ENCODE measurements around the gene FOXE1. TPM values are rescaled to one million over a fixed set of nuclear protein-coding genes. Genes with fewer than 3 reads are reported as not detected.
A peak's percentile ranks its signal among the peaks of the same experiment; 100 is the strongest.

The FOXE1 gene
- total and polyA plus RNA-seq, 8 donors, result 1.9 to 8.0 TPM; not detected in 6

DNA sequence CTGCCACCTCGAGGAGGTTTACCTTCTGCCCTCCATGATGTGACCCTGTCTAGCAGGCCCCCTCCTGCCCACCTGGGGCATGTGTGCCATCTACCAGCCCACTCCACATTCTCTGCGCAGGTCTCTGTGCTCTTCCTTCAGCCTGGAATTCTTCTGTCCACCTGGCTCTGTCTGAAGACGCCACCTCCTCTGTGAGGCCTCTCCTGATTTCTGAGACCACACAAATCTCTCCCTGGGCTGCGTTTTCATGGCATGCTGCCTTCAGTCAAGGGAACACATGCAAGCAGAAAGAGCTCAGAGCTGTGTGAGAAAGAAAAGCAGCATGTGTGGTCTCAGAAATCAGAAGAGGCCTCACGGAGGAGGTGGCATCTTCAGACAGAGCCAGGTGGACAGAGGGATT is 22.1 kb downstream of the FOXE1 start:
- Histone ChIP-seq H3K36me3 (no peaks in the 10 kb centered on the region), H3K9me3 (no peaks in the 10 kb centered on the region), H3K4me3 (no peak overlapping the region), H3K27me3 (peaks cover 0 to 3% (median 0%) of the 10 kb centered on the region in 3 donors), H3K4me1 (peaks cover 0 to 6% (median 3%) of the 10 kb centered on the region in 4 donors), H3K27ac (no peak overlapping the region)
- DNase-seq, result no peak
- WGBS, 5 donors, result 75 to 88% (median 82%) methylated on average over 5 of the region's 5 CpGs
- TF ChIP-seq POLR2AphosphoS5 (IDR thresholded peaks at IDR 0.05) (no peak), POLR2A (IDR thresholded peaks at IDR 0.05) (no peak), EP300 (IDR thresholded peaks at IDR 0.05) (no peak)
- TF ChIP-seq, protein P1, sequence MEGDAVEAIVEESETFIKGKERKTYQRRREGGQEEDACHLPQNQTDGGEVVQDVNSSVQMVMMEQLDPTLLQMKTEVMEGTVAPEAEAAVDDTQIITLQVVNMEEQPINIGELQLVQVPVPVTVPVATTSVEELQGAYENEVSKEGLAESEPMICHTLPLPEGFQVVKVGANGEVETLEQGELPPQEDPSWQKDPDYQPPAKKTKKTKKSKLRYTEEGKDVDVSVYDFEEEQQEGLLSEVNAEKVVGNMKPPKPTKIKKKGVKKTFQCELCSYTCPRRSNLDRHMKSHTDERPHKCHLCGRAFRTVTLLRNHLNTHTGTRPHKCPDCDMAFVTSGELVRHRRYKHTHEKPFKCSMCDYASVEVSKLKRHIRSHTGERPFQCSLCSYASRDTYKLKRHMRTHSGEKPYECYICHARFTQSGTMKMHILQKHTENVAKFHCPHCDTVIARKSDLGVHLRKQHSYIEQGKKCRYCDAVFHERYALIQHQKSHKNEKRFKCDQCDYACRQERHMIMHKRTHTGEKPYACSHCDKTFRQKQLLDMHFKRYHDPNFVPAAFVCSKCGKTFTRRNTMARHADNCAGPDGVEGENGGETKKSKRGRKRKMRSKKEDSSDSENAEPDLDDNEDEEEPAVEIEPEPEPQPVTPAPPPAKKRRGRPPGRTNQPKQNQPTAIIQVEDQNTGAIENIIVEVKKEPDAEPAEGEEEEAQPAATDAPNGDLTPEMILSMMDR (IDR thresholded peaks at IDR 0.05), result no peak
- intact Hi-C loops (cut with DNase I; ENCODE audit: low total_unique reads), result no loop called here

DNA sequence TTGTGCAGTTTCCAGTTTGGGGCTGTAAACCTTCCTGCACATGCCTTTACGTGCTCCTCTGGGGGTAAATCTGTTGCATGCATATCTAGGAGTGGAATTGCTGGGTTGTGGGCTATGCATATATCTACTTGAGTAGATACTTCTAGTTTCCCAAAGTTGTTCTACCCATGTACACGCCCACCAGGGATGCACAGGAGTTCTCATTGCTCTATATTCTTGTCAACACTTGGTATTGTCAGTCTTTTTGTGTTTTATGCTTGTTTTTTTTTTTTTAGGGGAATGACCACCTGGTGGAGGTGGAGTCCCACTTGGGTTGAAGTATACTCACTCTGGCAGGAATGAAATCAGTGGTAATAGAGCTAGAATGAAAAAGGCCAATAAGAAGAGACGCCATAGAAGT is 23.0 kb downstream of the FOXE1 start:
- no peak overlapping the region for H3K27ac ChIP-seq
- no peaks in the 10 kb centered on the region for H3K36me3 ChIP-seq
- no peak for DNase-seq
- H3K4me1 ChIP-seq, result peaks cover 0 to 6% (median 3%) of the 10 kb centered on the region in 4 donors
- TF ChIP-seq EP300 (IDR thresholded peaks at IDR 0.05) (no peak), POLR2AphosphoS5 (IDR thresholded peaks at IDR 0.05) (no peak), POLR2A (IDR thresholded peaks at IDR 0.05) (no peak)
- TF ChIP-seq, protein P1 (IDR thresholded peaks at IDR 0.05), result no peak
- 80 to 95% (median 90%) methylated on average over 3 of the region's 3 CpGs for WGBS, 5 donors
- H3K4me3 ChIP-seq, result no peak overlapping the region
- no peaks in the 10 kb centered on the region for H3K9me3 ChIP-seq
- intact Hi-C loops (cut with DNase I; ENCODE audit: low total_unique reads), result no loop called here
- H3K27me3 ChIP-seq, result no peaks in the 10 kb centered on the region

DNA sequence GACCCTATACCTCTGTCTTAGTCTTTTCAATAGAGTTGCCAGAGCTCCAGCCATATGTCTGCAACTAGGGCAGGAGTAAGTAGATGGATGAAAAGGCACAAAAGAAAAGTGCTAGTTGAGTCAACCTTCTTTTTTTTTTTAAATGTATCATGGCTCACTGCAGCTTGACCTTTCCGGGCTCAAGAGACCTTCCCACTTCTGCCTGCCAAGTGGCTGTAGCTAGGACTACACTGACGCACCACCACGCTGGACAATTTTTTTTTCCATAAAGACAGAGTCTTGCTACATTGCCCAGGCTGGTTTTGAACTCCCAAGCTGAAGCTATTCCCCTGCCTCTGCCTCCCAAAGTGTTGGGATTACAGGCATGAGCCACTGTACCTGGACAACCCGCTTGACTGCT is 27.3 kb downstream of the FOXE1 start:
- Histone ChIP-seq H3K4me1 (peaks cover 0 to 6% (median 3%) of the 10 kb centered on the region in 4 donors), H3K27ac (no peak overlapping the region), H3K27me3 (no peaks in the 10 kb centered on the region), H3K4me3 (no peak overlapping the region), H3K36me3 (no peaks in the 10 kb centered on the region), H3K9me3 (no peaks in the 10 kb centered on the region)
- intact Hi-C loops (cut with DNase I; ENCODE audit: low total_unique reads), result no loop called here
- whole genome bisulfite sequencing, 5 donors, result 59 to 76% (median 67%) methylated on average over 4 of the region's 4 CpGs
- TF ChIP-seq POLR2AphosphoS5 (IDR thresholded peaks at IDR 0.05), result no peak
- TF ChIP-seq, protein P1 (IDR thresholded peaks at IDR 0.05), result no peak
- no peak for TF ChIP-seq POLR2A (IDR thresholded peaks at IDR 0.05)
- TF ChIP-seq EP300 (IDR thresholded peaks at IDR 0.05), result no peak
- DNase-seq, result no peak

DNA sequence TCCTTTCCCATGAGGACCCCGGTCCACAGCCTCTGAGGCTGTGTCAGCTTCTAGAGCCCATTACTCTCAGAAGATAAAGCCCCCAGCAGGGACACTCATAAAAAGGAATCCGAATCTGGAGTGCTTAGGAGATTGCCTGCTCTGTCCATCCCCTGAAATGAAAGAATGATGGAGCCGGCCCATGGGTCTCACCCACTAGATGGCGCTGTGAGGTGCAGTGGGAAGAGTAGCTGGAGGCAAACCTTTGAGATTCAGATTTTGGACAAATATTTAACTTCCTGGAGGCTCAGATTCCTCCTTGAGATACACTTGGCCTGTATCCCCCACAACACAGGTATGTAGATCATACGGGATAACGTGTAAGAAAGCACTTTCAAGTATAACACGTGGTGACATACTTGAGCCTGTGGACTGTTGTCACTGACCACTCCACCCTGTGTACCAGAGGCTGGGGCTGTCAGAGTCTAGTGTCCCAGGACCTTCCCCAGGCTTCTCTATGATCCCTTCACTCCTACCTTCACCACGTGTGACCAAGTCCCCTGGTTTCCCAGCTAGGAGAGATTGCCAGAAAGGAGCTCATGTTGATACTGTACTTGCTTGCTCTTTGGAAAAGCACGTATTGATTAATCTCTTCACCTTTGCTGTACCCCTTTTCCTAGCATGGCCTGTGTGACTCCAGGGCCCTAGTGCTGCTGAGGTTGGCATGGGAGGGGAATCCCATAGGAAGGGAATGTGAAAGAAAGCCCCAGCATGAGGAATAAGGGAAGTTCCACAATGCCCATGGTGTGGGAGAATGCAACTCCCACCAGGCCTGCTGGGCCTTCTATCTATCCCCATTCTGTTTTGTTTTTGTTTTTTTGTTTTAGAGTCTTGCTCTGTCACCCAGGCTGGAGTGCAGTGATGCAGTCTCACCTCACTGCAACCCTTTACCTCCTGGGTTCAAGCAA is 37.2 kb downstream of the FOXE1 start:
- no peak overlapping the region for H3K4me3 ChIP-seq
- no peaks in the 10 kb centered on the region for H3K27me3 ChIP-seq
- peak in 1 of 2 donors; percentile 45 for DNase-seq
- peaks cover 0 to 3% (median 0%) of the 10 kb centered on the region in 4 donors for H3K36me3 ChIP-seq
- 36 to 44% (median 40%) methylated on average over 9 of the region's 9 CpGs for WGBS, 5 donors
- intact Hi-C loops (cut with DNase I; ENCODE audit: low total_unique reads), result no loop called here
- H3K9me3 ChIP-seq, result peaks cover 0 to 7% (median 0%) of the 10 kb centered on the region in 4 donors
- H3K4me1 ChIP-seq, result no peaks in the 10 kb centered on the region
- TF ChIP-seq, protein P1 (IDR thresholded peaks at IDR 0.05), result peak in 3 of 7 experiments; percentile 21 to 64 (median 47)
- no peak for TF ChIP-seq POLR2A (IDR thresholded peaks at IDR 0.05)
- H3K27ac ChIP-seq, result no peak overlapping the region

Data from stomach (tissue), 9 donors.